ENCODE data around the gene FAHD1.

Gene FAHD1

GRCh38 chr16:1817276-1817589 is 9.8 kb upstream of the FAHD1 start:
- no peak for DNase-seq (ENCODE audit: low spot score)

DNA sequence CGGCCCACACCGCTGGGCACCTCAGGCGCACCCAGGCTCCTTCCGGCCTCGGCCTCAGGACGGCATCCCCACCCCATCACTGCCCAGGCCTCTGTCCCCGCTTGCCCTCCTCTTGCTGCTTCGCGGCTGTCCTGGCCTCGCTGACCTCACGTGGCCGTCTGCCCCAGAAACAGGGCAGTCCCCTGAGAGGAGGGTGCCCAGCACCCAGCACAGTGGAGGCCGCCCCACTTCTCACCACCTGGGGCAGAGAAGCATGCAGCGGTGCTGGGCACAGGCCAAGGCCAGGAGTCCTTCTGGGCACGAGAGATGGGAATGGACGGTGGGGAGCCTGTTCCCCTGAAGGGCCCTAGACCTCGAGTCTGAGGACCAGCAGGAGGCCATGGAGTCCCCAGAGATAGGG is 9.3 kb upstream of the FAHD1 start:
- DNase-seq (ENCODE audit: low spot score): no peak

- DNase-seq (ENCODE audit: low spot score): no peak
These were observed 8.7 kb upstream of the FAHD1 start for GRCh38 chr16:1818204-1818872.

DNA sequence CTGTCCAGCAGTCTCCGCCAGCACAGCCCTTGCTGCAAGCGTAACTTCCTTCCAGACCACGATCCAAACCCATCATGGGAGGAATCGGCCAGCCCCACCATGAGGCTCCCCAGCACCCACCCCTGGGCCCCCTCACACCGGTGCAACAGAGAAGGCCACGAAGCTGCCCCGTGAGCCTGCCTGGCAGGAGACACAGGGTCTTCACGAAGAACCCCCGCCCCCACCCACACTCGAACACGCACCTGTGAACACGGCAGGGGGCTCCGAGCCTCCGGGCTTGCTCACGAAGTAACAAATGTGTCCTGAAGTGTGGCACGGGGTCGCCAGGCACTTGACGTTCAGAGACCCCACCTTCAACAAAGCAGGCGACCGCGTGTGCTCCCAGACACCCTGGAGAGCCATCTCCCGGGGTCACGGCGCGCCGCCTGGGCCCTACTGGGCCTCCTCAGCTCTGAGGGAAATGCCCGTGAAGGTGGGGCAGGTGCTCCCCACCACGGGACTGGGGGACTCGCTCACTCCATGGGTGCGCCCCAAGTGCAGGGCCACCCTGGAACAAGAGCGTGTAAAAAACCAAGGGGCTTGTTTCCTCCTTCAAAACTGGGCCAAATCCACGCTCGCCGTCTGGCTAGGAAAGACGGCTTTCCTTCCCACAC is 8.0 kb upstream of the FAHD1 start:
- DNase-seq (ENCODE audit: low spot score): no peak

DNA sequence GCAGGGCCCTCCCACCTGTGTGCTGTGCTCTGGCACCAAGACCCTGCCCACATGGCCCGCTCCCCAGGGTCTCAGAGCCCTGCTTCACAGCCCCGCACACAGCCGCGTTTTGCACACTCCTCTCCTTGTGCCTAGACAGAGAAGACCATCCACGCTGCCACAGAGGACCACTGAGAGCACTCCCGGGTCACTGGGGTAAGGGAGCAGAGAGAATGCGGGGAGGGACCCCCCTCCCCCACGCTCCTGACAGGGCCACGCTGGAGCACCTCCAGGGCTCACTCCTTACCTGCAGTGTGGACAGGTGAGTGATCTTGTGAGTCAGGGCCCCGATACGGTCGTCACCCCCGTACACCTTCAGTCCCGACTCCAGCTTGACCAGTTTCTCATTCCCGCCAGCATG is 7.4 kb upstream of the FAHD1 start:
- no peak for DNase-seq (ENCODE audit: low spot score)

- no peak for DNase-seq (ENCODE audit: low spot score)
These were observed 6.7 kb upstream of the FAHD1 start for GRCh38 chr16:1820096-1820945.

DNA sequence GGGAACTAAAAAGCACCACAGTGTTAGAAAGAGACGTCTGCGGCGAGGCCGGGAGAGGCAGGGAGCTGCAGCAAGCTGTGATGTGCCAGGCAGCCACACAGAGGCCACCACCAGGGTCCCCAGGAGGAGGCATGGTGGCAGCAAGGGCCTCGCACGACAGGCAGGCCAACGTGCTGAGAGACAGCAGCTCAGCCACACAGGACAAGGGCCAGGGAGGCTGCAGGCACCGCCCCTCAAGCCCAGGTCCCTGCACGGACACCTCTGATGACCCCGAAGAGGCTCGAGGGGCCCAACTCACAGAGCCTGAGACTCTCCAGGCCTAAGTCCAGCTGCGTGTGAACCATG is 6.1 kb upstream of the FAHD1 start:
- DNase-seq (ENCODE audit: low spot score): no peak

DNA sequence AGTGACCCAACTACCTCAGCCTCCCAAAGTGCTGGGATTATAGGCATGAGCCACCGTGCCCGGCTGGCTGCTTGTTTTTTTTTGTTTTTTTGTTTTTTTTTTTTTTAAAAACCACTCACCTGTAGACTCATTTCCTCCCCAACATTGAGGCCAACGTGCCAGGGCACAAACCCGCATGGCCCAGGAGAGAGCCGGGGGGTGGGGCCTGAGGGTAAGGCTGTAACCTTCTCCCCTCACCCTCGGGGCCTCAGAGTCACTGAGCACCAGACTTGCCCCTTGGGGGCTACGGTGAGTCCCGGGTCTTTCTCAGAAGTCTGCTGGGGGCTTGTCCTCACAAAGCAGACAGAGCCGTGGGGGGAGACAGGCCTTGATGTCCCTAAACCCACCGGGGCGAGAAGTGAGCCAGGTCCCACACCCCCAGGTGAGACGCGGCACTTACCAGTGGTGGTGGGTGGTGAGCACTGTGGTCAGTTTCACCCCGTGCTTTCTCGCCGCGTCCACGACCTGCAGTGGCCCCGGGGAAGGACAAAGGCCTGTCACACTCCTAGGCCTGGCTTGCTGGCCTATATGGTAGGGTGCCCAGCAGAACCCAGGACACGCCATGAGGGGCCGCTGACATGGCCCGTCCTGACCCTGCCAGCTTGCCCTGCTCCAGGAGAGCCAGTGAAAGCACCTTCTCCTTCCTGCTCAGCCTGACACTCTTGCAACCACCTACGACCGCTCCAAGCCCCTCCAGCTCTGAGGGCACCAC is 5.0 kb upstream of the FAHD1 start:
- DNase-seq (ENCODE audit: low spot score): no peak

DNA sequence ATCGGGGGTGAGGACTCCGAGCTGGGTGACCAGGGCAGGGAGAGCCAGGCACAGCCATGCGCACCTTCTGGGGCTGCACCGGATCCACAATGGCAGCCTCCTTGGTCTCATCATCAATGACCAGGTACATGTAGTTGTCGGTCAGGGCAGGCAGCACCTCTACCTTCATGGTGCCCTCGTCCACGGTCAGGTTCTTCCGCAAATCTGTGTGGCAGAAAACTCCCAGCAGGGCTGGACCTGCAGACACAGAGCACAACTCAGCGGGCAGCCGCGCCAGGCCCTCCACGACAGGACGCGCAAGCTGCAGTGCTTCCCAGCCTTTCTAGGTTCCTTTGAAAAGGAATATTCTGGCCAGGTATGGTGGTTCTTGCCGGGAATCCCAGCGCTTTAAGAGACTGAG is 4.2 kb upstream of the FAHD1 start:
- DNase-seq (ENCODE audit: low spot score): no peak

DNA sequence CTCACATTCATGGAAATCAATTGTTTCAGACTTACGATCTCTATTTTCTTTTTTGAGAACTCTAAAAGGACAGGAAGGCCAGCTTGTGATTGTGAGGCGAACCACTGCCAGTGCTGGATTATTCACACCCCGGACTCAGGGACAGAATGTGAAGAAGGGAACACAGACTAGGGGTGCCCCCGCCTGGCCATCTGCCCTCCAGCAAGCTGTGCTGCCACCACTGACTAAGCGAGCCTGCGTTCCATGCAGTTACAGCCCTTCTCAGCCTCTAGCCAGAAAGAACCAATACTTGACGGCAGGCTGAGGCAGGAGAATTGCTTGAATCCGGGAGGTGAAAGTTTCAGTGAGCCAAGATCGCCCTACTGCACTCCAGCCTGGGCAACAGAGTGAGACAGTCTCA is 3.2 kb upstream of the FAHD1 start:
- peak; percentile 47 for DNase-seq (ENCODE audit: low spot score)

- DNase-seq (ENCODE audit: low spot score): no peak
These were observed 1.6 kb upstream of the FAHD1 start for GRCh38 chr16:1825381-1825863.

GRCh38 chr16:1825864-1826690 is 929 bp upstream of the FAHD1 start:
- peak; percentile 62 for DNase-seq (ENCODE audit: low spot score)

- DNase-seq (ENCODE audit: low spot score): no peak
These were observed 1.8 kb downstream of the FAHD1 start for GRCh38 chr16:1828645-1829410.

- DNase-seq (ENCODE audit: low spot score): no peak
These were observed 3.2 kb downstream of the FAHD1 start for GRCh38 chr16:1830213-1830612.

- DNase-seq (ENCODE audit: low spot score): no peak
These were observed 4.4 kb downstream of the FAHD1 start for GRCh38 chr16:1831186-1832075.

- DNase-seq (ENCODE audit: low spot score): no peak
These were observed 5.9 kb downstream of the FAHD1 start for GRCh38 chr16:1832838-1833454.

DNA sequence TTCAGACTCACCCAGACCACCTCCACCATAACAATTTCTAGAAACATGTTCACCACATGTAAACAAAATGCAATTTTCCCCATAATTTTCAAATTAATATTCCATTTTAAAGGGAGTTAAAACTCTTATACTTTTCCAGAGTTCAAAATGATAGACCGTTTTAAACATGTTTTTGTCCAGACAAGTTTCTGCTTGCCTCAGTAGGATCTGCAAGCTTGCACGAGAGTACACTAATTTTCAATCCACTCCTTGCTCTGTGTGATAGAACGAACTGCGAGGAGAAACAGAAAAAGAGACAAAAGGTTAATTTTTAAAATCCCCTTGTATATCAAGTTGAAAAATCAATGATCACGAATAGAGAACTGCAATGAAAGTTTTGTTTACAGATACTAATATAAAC is 7.1 kb downstream of the FAHD1 start:
- DNase-seq (ENCODE audit: low spot score): no peak

GRCh38 chr16:1839554-1839953 is 12.5 kb downstream of the FAHD1 start:
- no peak for DNase-seq (ENCODE audit: low spot score)

- no peak for DNase-seq (ENCODE audit: low spot score)
These were observed 19.0 kb downstream of the FAHD1 start for GRCh38 chr16:1845985-1846384.
